Measurements from ENCODE around the gene SV2B.

GRCh38 chr15:91209726-91210125, 109.7 kb downstream of the SV2B start:
- TF ChIP-seq POLR2AphosphoS5 (IDR thresholded peaks at IDR 0.05) (no peak), CTCF (IDR thresholded peaks at IDR 0.05) (no peak), POLR2A (IDR thresholded peaks at IDR 0.05) (no peak)

Data from breast epithelium (tissue), 3 donors.